ENCODE results near the gene RAD51AP1.
A peak's percentile ranks its signal among the peaks of the same experiment; 100 is the strongest.

Gene RAD51AP1

GRCh38 chr12:4545195-4545594, 6.5 kb downstream of the RAD51AP1 start:
- Histone ChIP-seq H3K27me3 (ENCODE audit: control insufficient read depth, insufficient read depth, low read length) (no peaks in the 10 kb centered on the region), H3K4me1 (ENCODE audit: control insufficient read depth, insufficient read depth, low read length) (no peaks in the 10 kb centered on the region), H3K9me3 (ENCODE audit: control insufficient read depth, insufficient read depth, low read length) (no peaks in the 10 kb centered on the region), H3K27ac (ENCODE audit: low read length) (no peak overlapping the region), H3K36me3 (ENCODE audit: control insufficient read depth, insufficient read depth, low read length) (peaks cover 3% of the 10 kb centered on the region; the same call in 1 of the 2 replicates), H3K4me3 (ENCODE audit: low read length) (no peak overlapping the region)
- no CpG with 5 or more reads among the region's 1 CpG for WGBS (ENCODE audit: insufficient coverage, insufficient read length)
- no peak for DNase-seq (ENCODE audit: low read depth, low spot score)

GRCh38 chr12:4552191-4552590, 13.5 kb downstream of the RAD51AP1 start:
- Histone ChIP-seq H3K27ac (ENCODE audit: low read length) (no peak overlapping the region), H3K4me3 (ENCODE audit: low read length) (no peak overlapping the region), H3K36me3 (ENCODE audit: control insufficient read depth, insufficient read depth, low read length) (peaks cover 10% of the 10 kb centered on the region; the same call in 1 of the 2 replicates), H3K4me1 (ENCODE audit: control insufficient read depth, insufficient read depth, low read length) (no peaks in the 10 kb centered on the region), H3K9me3 (ENCODE audit: control insufficient read depth, insufficient read depth, low read length) (no peaks in the 10 kb centered on the region), H3K27me3 (ENCODE audit: control insufficient read depth, insufficient read depth, low read length) (no peaks in the 10 kb centered on the region)
- DNase-seq (ENCODE audit: low read depth, low spot score): no peak
- WGBS (ENCODE audit: insufficient coverage, insufficient read length): no CpG with 5 or more reads among the region's 1 CpG

- no peak overlapping the region for H3K4me3 ChIP-seq (ENCODE audit: low read length)
- H3K4me1 ChIP-seq (ENCODE audit: control insufficient read depth, insufficient read depth, low read length): no peaks in the 10 kb centered on the region
- no peak for DNase-seq (ENCODE audit: low read depth, low spot score)
- H3K27me3 ChIP-seq (ENCODE audit: control insufficient read depth, insufficient read depth, low read length): no peaks in the 10 kb centered on the region
- no peak overlapping the region for H3K27ac ChIP-seq (ENCODE audit: low read length)
- no peaks in the 10 kb centered on the region for H3K9me3 ChIP-seq (ENCODE audit: control insufficient read depth, insufficient read depth, low read length)
- no CpG with 5 or more reads among the region's 4 CpGs for whole genome bisulfite sequencing (ENCODE audit: insufficient coverage, insufficient read length)
- peaks cover 10% of the 10 kb centered on the region; the same call in 1 of the 2 replicates for H3K36me3 ChIP-seq (ENCODE audit: control insufficient read depth, insufficient read depth, low read length)
These were observed 15.3 kb downstream of the RAD51AP1 start for GRCh38 chr12:4553943-4554342.

- Histone ChIP-seq H3K27me3 (ENCODE audit: control insufficient read depth, insufficient read depth, low read length) (no peaks in the 10 kb centered on the region), H3K9me3 (ENCODE audit: control insufficient read depth, insufficient read depth, low read length) (no peaks in the 10 kb centered on the region), H3K27ac (ENCODE audit: low read length) (no peak overlapping the region), H3K4me3 (ENCODE audit: low read length) (no peak overlapping the region), H3K4me1 (ENCODE audit: control insufficient read depth, insufficient read depth, low read length) (no peaks in the 10 kb centered on the region), H3K36me3 (ENCODE audit: control insufficient read depth, insufficient read depth, low read length) (peaks cover 2% of the 10 kb centered on the region; the same call in 1 of the 2 replicates)
- no CpG with 5 or more reads among the region's 2 CpGs for WGBS (ENCODE audit: insufficient coverage, insufficient read length)
- no peak for DNase-seq (ENCODE audit: low read depth, low spot score)
These were observed 17.1 kb downstream of the RAD51AP1 start for GRCh38 chr12:4555804-4556203.

- Histone ChIP-seq H3K4me3 (ENCODE audit: low read length) (no peak overlapping the region), H3K4me1 (ENCODE audit: control insufficient read depth, insufficient read depth, low read length) (no peaks in the 10 kb centered on the region; the same call in 1 of the 2 replicates), H3K27ac (ENCODE audit: low read length) (no peak overlapping the region), H3K36me3 (ENCODE audit: control insufficient read depth, insufficient read depth, low read length) (peaks cover 2% of the 10 kb centered on the region; the same call in 1 of the 2 replicates), H3K27me3 (ENCODE audit: control insufficient read depth, insufficient read depth, low read length) (no peaks in the 10 kb centered on the region), H3K9me3 (ENCODE audit: control insufficient read depth, insufficient read depth, low read length) (no peaks in the 10 kb centered on the region)
- WGBS (ENCODE audit: insufficient coverage, insufficient read length): no CpG with 5 or more reads among the region's 2 CpGs
- DNase-seq (ENCODE audit: low read depth, low spot score): no peak
These were observed 18.2 kb downstream of the RAD51AP1 start for GRCh38 chr12:4556735-4557530.

- no CpG with 5 or more reads among the region's 5 CpGs for WGBS (ENCODE audit: insufficient coverage, insufficient read length)
- no peak overlapping the region for H3K4me3 ChIP-seq (ENCODE audit: low read length)
- H3K9me3 ChIP-seq (ENCODE audit: control insufficient read depth, insufficient read depth, low read length): no peaks in the 10 kb centered on the region
- no peak for DNase-seq (ENCODE audit: low read depth, low spot score)
- no peaks in the 10 kb centered on the region; the same call in 1 of the 2 replicates for H3K27me3 ChIP-seq (ENCODE audit: control insufficient read depth, insufficient read depth, low read length)
- H3K4me1 ChIP-seq (ENCODE audit: control insufficient read depth, insufficient read depth, low read length): peaks cover 3% of the 10 kb centered on the region; the same call in 1 of the 2 replicates
- H3K27ac ChIP-seq (ENCODE audit: low read length): no peak overlapping the region
- H3K36me3 ChIP-seq (ENCODE audit: control insufficient read depth, insufficient read depth, low read length): peaks cover 2% of the 10 kb centered on the region; the same call in 1 of the 2 replicates
These were observed 18.9 kb downstream of the RAD51AP1 start for GRCh38 chr12:4557586-4557985.

- peaks cover 2% of the 10 kb centered on the region; the same call in 1 of the 2 replicates for H3K36me3 ChIP-seq (ENCODE audit: control insufficient read depth, insufficient read depth, low read length)
- WGBS (ENCODE audit: insufficient coverage, insufficient read length): no CpG with 5 or more reads among the region's 2 CpGs
These were observed 19.5 kb downstream of the RAD51AP1 start for GRCh38 chr12:4558171-4558570.

GRCh38 chr12:4562034-4562657, 23.5 kb downstream of the RAD51AP1 start, which contains the start of gene DYRK4:
TSS of gene DYRK4 (plus strand) at chr12:4562208. CDS start at chr12:4562246, 38 bp downstream.
- Histone ChIP-seq H3K4me3 (ENCODE audit: low read length) (peak within 1 kb of the TSS; percentile 33; the same call in 1 of the 2 replicates), H3K9me3 (ENCODE audit: control insufficient read depth, insufficient read depth, low read length) (no peaks in the 10 kb centered on the region), H3K36me3 (ENCODE audit: control insufficient read depth, insufficient read depth, low read length) (no peaks in the 10 kb centered on the region), H3K27ac (ENCODE audit: low read length) (no peak within 1 kb of the TSS), H3K4me1 (ENCODE audit: control insufficient read depth, insufficient read depth, low read length) (peaks cover 3% of the 10 kb centered on the region; the same call in 1 of the 2 replicates), H3K27me3 (ENCODE audit: control insufficient read depth, insufficient read depth, low read length) (peaks cover 6% of the 10 kb centered on the region; the same call in 1 of the 2 replicates)
- DNase-seq (ENCODE audit: low read depth, low spot score): peak; percentile 85
- no CpG with 5 or more reads among the region's 44 CpGs for WGBS (ENCODE audit: insufficient coverage, insufficient read length)

More at GRCh38 chr12:4558171-4558570, 19.5 kb downstream of the RAD51AP1 start:
- peaks cover 3% of the 10 kb centered on the region; the same call in 1 of the 2 replicates for H3K4me1 ChIP-seq (ENCODE audit: control insufficient read depth, insufficient read depth, low read length)
- peaks cover 4% of the 10 kb centered on the region; the same call in 1 of the 2 replicates for H3K27me3 ChIP-seq (ENCODE audit: control insufficient read depth, insufficient read depth, low read length)
- H3K9me3 ChIP-seq (ENCODE audit: control insufficient read depth, insufficient read depth, low read length): no peaks in the 10 kb centered on the region
- no peak for DNase-seq (ENCODE audit: low read depth, low spot score)
- H3K27ac ChIP-seq (ENCODE audit: low read length): no peak overlapping the region
- no peak overlapping the region for H3K4me3 ChIP-seq (ENCODE audit: low read length)

GRCh38 chr12:4563336-4563735, 24.6 kb downstream of the RAD51AP1 start:
- H3K4me3 ChIP-seq (ENCODE audit: low read length): no peak overlapping the region
- no peak for DNase-seq (ENCODE audit: low read depth, low spot score)
- H3K9me3 ChIP-seq (ENCODE audit: control insufficient read depth, insufficient read depth, low read length): no peaks in the 10 kb centered on the region
- no peaks in the 10 kb centered on the region for H3K36me3 ChIP-seq (ENCODE audit: control insufficient read depth, insufficient read depth, low read length)
- WGBS (ENCODE audit: insufficient coverage, insufficient read length): no CpG with 5 or more reads among the region's 3 CpGs
- H3K27me3 ChIP-seq (ENCODE audit: control insufficient read depth, insufficient read depth, low read length): peaks cover 6% of the 10 kb centered on the region; the same call in 1 of the 2 replicates
- no peak overlapping the region for H3K27ac ChIP-seq (ENCODE audit: low read length)
- H3K4me1 ChIP-seq (ENCODE audit: control insufficient read depth, insufficient read depth, low read length): peaks cover 3% of the 10 kb centered on the region; the same call in 1 of the 2 replicates

- H3K27ac ChIP-seq (ENCODE audit: low read length): no peak overlapping the region
- no CpG with 5 or more reads among the region's 5 CpGs for WGBS (ENCODE audit: insufficient coverage, insufficient read length)
- no peak overlapping the region for H3K4me3 ChIP-seq (ENCODE audit: low read length)
- DNase-seq (ENCODE audit: low read depth, low spot score): no peak
- H3K27me3 ChIP-seq (ENCODE audit: control insufficient read depth, insufficient read depth, low read length): peaks cover 6% of the 10 kb centered on the region; the same call in 1 of the 2 replicates
- H3K4me1 ChIP-seq (ENCODE audit: control insufficient read depth, insufficient read depth, low read length): peaks cover 3% of the 10 kb centered on the region; the same call in 1 of the 2 replicates
- H3K36me3 ChIP-seq (ENCODE audit: control insufficient read depth, insufficient read depth, low read length): no peaks in the 10 kb centered on the region
- no peaks in the 10 kb centered on the region for H3K9me3 ChIP-seq (ENCODE audit: control insufficient read depth, insufficient read depth, low read length)
These were observed 26.1 kb downstream of the RAD51AP1 start for GRCh38 chr12:4564818-4565217.

All from iPS DF 6.9 (cell line).